ENCODE measurements around the gene PLD2.

The PLD2 gene

DNA sequence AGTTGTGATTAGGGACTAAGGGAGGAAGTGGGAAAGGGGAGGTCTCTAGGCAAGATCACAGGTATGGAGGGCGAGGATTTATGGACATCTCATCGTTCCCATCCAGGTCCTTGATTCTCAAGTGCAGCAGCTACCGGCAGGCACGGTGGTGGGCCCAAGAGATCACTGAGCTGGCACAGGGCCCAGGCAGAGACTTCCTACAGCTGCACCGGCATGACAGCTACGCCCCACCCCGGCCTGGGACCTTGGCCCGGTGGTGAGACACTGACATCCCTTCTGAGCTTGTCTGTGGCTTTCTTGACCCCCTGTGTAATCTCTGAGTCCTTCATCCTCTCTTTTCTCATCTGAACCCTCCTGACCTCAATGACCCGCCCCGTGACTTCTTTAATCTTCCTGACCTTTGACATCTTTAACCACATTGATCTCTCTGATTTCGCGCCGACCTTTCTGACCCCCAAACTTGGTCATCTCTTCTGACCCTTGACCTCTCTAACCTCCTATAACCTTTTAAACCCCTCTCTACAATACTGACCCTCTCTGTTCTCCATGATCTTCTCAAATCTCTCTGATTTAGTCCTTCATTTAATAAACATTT is 3.8 kb downstream of the PLD2 start:
- H3K9me2 ChIP-seq (replicated peaks; ENCODE audit: insufficient read depth, low read length): no peaks in the 10 kb centered on the region
- H3K4me1 ChIP-seq (ENCODE audit: low read length): no peaks in the 10 kb centered on the region
- no peak overlapping the region for H3K4me3 ChIP-seq (ENCODE audit: low read length)
- TF ChIP-seq EZH2 (optimal IDR thresholded peaks at IDR 0.05; ENCODE audit: low read depth, low read length): no peak
- H3K27ac ChIP-seq (ENCODE audit: low read length): no peak overlapping the region
- no peak overlapping the region for H2AFZ ChIP-seq (ENCODE audit: low read length)
- H3K79me2 ChIP-seq (ENCODE audit: low read length): no peaks in the 10 kb centered on the region
- H3K27me3 ChIP-seq (replicated peaks; ENCODE audit: insufficient read depth, low read length): no peaks in the 10 kb centered on the region
- no peaks in the 10 kb centered on the region for H3K36me3 ChIP-seq (replicated peaks; ENCODE audit: insufficient read depth, low read length)
- H3K9ac ChIP-seq (ENCODE audit: low read length): no peak overlapping the region
- H3F3A ChIP-seq (ENCODE audit: insufficient read depth, low read length): no peaks in the 10 kb centered on the region; the same call in 1 of the 2 replicates
- DNase-seq: no peak
- H3K4me2 ChIP-seq (ENCODE audit: low read depth, low read length): no peak overlapping the region
- H3K9me3 ChIP-seq (replicated peaks; ENCODE audit: insufficient read depth, low read length): no peaks in the 10 kb centered on the region
- H4K20me1 ChIP-seq (ENCODE audit: insufficient read depth, low read length): no peaks in the 10 kb centered on the region

DNA sequence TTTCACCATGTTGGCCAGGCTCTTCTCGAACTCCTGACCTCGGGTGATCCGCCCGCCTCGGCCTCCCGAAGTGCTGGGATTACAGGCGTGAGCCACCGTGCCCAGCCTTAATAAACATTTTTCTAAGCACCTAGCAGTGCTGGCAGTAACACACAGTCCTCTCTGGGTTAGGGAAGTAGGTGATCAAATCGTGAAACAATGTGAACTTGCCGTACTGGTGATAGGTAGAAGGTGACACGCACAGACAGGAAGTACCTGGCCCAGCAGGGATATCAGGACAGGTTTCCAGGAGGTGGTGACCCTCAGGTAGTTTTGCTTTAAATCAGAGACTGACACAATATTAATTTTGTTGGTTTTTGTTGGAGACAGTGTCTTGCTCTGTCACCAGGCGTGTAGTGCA is 4.5 kb downstream of the PLD2 start:
- DNase-seq: no peak
- Histone ChIP-seq H2AFZ (ENCODE audit: low read length) (no peak overlapping the region), H3K9me2 (replicated peaks; ENCODE audit: insufficient read depth, low read length) (no peaks in the 10 kb centered on the region), H4K20me1 (ENCODE audit: insufficient read depth, low read length) (no peaks in the 10 kb centered on the region), H3K4me1 (ENCODE audit: low read length) (no peaks in the 10 kb centered on the region), H3K79me2 (ENCODE audit: low read length) (no peaks in the 10 kb centered on the region), H3K27me3 (replicated peaks; ENCODE audit: insufficient read depth, low read length) (no peaks in the 10 kb centered on the region), H3K27ac (ENCODE audit: low read length) (no peak overlapping the region), H3K9ac (ENCODE audit: low read length) (no peak overlapping the region), H3K4me2 (ENCODE audit: low read depth, low read length) (no peak overlapping the region), H3K9me3 (replicated peaks; ENCODE audit: insufficient read depth, low read length) (no peaks in the 10 kb centered on the region), H3K36me3 (replicated peaks; ENCODE audit: insufficient read depth, low read length) (no peaks in the 10 kb centered on the region), H3K4me3 (ENCODE audit: low read length) (no peak overlapping the region), H3F3A (ENCODE audit: insufficient read depth, low read length) (no peaks in the 10 kb centered on the region)
- TF ChIP-seq EZH2phosphoT487 (IDR thresholded peaks at IDR 0.05; ENCODE audit: low read length) (no peak), CTCF (IDR thresholded peaks at IDR 0.05; ENCODE audit: low read length) (no peak), EZH2 (optimal IDR thresholded peaks at IDR 0.05; ENCODE audit: low read depth, low read length) (no peak)

- H3K9ac ChIP-seq (ENCODE audit: low read length): no peak overlapping the region
- no peak for TF ChIP-seq EZH2 (optimal IDR thresholded peaks at IDR 0.05; ENCODE audit: low read depth, low read length)
- no peak for TF ChIP-seq CTCF (IDR thresholded peaks at IDR 0.05; ENCODE audit: low read length)
- no peak for TF ChIP-seq EZH2phosphoT487 (IDR thresholded peaks at IDR 0.05; ENCODE audit: low read length)
- H3K4me1 ChIP-seq (ENCODE audit: low read length): no peaks in the 10 kb centered on the region
- no peaks in the 10 kb centered on the region for H3K79me2 ChIP-seq (ENCODE audit: low read length)
- H4K20me1 ChIP-seq (ENCODE audit: insufficient read depth, low read length): no peaks in the 10 kb centered on the region
- no peak overlapping the region for H3K4me2 ChIP-seq (ENCODE audit: low read depth, low read length)
- no peaks in the 10 kb centered on the region for H3K9me2 ChIP-seq (replicated peaks; ENCODE audit: insufficient read depth, low read length)
- H3K4me3 ChIP-seq (ENCODE audit: low read length): no peak overlapping the region
- no peaks in the 10 kb centered on the region for H3F3A ChIP-seq (ENCODE audit: insufficient read depth, low read length)
- no peaks in the 10 kb centered on the region for H3K27me3 ChIP-seq (replicated peaks; ENCODE audit: insufficient read depth, low read length)
- no peaks in the 10 kb centered on the region for H3K9me3 ChIP-seq (replicated peaks; ENCODE audit: insufficient read depth, low read length)
- H2AFZ ChIP-seq (ENCODE audit: low read length): no peak overlapping the region
- no peaks in the 10 kb centered on the region for H3K36me3 ChIP-seq (replicated peaks; ENCODE audit: insufficient read depth, low read length)
- no peak for DNase-seq
- no peak overlapping the region for H3K27ac ChIP-seq (ENCODE audit: low read length)
Observed at GRCh38 chr17:4812690-4813089, 5.7 kb downstream of the PLD2 start.

- H2AFZ ChIP-seq (ENCODE audit: low read length): no peak overlapping the region
- H3K27ac ChIP-seq (ENCODE audit: low read length): no peak overlapping the region
- no peak overlapping the region for H3K4me3 ChIP-seq (ENCODE audit: low read length)
- H3K9ac ChIP-seq (ENCODE audit: low read length): no peak overlapping the region
- H3K4me1 ChIP-seq (ENCODE audit: low read length): no peaks in the 10 kb centered on the region
- H3K9me3 ChIP-seq (replicated peaks; ENCODE audit: insufficient read depth, low read length): no peaks in the 10 kb centered on the region
- H3K36me3 ChIP-seq (replicated peaks; ENCODE audit: insufficient read depth, low read length): no peaks in the 10 kb centered on the region
- DNase-seq: no peak
- H3F3A ChIP-seq (ENCODE audit: insufficient read depth, low read length): no peaks in the 10 kb centered on the region
- H3K4me2 ChIP-seq (ENCODE audit: low read depth, low read length): no peak overlapping the region
- H3K9me2 ChIP-seq (replicated peaks; ENCODE audit: insufficient read depth, low read length): no peaks in the 10 kb centered on the region
- no peaks in the 10 kb centered on the region for H3K27me3 ChIP-seq (replicated peaks; ENCODE audit: insufficient read depth, low read length)
- no peak for TF ChIP-seq CTCF (IDR thresholded peaks at IDR 0.05; ENCODE audit: low read length)
- no peak for TF ChIP-seq EZH2phosphoT487 (IDR thresholded peaks at IDR 0.05; ENCODE audit: low read length)
- TF ChIP-seq EZH2 (optimal IDR thresholded peaks at IDR 0.05; ENCODE audit: low read depth, low read length): no peak
- H3K79me2 ChIP-seq (ENCODE audit: low read length): no peaks in the 10 kb centered on the region
- H4K20me1 ChIP-seq (ENCODE audit: insufficient read depth, low read length): no peaks in the 10 kb centered on the region
Observed at GRCh38 chr17:4815043-4815675, 8.2 kb downstream of the PLD2 start.
